COLO668 (cell line): ENCODE data around the gene ANAPC13.

ENCODE experiments used
- DNase-seq: peaks from one replicate; lab custom pipeline; 2025; ENCODE audit not compliant: unreplicated experiment; lab: John Stamatoyannopoulos, UW

Gene ANAPC13

DNA sequence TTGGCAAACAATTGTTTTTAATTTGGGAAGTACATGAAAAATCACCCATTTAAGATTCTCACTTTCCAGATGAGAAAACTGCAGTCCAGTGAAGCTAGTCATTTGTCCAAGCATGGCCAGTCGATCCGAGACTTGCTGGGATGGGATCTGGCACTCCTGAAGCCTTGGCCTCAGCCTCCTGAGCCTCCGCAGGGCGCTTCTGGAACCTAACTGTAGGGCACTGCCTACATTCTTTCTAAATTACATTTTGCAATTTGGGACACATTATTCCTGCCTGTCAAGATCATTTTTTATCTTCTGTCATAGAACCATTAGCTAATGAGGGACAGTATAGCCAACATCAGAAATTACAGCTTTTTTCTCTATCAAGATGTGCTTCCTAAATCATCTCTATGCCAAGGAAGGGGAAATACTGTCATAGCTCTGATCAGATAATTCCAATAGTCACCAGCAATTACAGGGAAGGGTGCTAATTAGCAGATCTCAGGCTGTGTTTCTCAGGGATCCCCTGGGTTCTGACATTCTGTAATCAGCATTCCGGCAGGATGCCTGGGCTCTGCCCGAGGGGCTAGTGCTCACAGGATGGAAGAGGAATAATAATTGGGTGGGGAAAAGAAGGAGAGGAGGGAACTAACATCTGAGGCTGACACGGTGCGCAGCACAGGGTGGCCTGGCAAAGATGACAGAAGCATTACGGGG, 28.3 kb downstream of the ANAPC13 start:
- no peak for DNase-seq

DNA sequence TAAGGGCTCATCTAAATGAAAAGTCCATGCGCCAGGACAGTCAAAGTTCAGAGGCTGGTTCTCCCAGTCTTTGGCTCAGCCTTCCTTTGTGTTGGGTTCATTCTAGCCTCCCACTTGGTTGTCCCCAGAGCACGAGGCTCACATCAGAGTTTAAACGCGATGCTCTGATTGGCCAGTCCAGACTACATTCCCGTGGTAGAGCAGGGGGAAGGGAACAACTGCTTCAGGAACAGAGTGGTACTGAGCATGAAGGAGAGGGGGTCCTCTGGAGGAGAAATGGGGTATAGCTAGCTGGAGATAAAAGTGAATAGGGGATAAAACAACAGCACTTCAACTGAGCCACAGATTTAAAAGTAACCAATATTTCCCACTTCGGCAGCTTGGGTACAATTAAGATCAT, 32.2 kb downstream of the ANAPC13 start:
- no peak for DNase-seq

DNA sequence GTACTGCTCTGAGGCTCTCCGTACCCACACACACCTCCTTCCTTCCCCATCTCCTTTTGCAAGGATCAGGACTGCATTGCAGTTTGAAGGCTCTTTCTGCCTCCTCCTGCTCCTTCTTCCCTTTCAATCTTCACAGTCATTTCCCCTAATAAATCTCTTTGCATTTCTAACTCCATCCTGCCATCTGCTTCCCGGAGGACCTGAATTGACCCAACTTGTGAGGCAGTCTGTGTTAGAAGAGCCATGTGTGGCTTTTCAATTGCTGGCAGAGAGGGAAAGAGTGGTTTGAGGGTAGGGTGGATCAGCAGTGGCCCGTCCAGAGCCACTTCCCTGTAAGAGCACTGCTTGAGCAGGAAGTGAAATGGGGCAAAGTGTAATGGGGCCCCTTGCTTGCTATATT, 35.8 kb downstream of the ANAPC13 start:
- no peak for DNase-seq

DNA sequence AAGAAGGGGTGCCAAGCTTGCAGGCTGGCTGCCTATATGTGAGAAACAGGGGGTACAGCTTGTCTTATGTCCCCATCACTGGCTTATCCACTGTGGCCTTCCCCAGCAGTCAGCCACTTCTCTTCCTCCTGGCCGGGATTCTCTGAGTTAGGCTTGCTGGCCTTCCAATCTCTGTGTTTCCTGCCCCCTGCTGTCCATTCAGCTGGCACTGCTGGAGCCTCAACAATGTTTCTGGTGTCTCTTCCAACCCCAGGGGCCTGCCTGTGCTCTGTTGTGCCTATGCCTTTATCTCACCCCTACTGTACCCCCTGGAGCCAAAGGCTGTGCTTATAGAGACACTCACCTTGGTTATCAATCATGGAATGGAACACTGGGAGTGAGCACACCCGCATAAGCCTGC, 36.5 kb downstream of the ANAPC13 start:
- peak; percentile 21 for DNase-seq

DNA sequence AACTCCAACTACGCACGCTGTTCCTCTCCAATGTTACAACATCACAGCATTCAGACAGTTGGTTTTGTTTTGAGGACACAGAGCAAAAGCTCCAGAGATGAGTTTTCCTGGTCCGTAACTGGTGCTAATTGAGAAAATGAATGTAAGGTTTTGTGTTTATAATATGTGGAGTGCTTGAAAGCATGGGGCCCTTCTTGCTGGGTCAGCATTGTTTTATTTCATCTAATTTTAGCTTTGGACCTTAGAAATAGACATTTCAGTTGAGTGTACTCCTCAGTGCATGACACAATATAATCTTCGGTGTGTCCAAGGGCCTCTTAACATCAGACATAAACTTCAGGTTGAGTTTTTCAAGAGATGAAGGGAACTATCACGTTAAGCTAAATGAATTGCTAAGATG, 37.1 kb downstream of the ANAPC13 start:
- no peak for DNase-seq

DNA sequence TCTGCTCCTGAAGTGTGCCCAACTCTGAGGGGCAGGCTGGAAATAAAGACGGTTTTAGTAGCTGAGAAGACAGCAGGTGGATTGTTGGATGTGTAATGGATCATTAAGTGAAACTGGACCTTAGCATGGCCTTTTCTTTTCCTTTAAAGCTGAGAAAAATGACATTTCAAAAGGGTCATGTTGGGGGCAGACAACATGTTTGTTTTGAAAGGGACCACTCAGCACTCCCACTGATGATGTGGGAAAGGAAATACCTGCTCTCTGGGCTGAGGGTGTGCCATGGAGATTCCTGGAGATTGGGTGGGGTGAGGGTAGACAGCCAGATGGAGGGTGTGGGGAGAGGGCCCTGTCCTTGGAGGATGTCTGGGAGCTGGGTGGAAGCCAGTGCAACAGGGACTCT, 38.4 kb downstream of the ANAPC13 start:
- DNase-seq, result no peak

DNA sequence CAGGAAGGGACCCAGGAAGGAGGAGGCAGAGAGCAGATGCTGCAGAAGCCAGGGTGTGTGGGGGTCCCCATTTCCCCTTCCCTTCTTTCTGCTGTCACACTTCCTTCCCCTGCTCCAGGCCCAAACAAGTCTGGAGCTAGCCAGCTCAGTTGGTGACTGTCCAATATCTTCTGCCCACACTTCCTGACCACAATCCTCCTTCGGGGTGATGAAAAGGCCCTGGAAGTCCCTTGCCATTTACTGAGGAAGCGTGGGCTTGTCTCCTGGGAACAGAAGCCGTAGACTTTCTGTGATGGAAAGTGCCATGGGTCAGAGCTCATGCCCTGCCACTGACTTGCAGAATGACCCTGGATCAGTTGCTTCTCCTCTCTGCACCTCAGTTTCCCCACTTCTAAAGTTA, 39.0 kb downstream of the ANAPC13 start:
- DNase-seq, result no peak

DNA sequence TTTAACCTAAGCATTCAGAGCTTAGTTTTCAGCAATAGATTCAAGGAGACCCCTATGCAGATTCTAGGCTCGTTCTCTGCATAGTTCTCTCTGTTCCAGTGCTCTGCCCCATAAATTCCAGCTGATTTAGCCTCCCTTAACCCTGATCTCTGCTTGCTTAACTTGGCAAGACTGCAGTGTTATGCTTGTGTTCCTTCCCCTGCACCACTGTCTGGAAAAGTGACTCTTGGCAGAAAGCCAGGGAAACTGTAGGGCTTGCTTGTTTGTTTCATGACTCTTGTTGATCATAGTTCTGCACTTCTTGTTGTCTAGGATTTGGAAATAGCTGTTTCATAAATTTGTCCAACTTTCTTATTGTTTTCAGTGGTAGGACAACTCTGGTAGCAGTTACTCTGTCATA, 40.1 kb downstream of the ANAPC13 start:
- no peak for DNase-seq

DNA sequence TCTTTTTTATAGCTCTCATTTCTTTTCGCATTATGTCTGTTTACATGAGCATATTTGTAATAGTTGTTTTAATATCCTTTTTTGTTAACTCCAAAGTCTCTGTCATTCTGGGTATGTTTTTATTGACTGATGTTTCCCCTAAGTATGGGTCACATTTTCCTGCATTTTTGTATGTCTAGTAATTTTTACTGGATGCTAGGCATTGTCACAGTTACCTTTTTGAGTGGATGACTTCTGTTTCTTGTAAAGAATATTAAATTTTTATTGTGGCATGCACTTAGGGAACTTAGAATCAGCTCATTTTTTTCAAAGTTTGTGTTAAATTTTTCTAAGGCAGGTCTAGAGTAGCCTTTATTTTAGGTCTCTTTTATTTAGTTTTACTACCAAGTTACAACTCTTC, 40.7 kb downstream of the ANAPC13 start:
- no peak for DNase-seq

DNA sequence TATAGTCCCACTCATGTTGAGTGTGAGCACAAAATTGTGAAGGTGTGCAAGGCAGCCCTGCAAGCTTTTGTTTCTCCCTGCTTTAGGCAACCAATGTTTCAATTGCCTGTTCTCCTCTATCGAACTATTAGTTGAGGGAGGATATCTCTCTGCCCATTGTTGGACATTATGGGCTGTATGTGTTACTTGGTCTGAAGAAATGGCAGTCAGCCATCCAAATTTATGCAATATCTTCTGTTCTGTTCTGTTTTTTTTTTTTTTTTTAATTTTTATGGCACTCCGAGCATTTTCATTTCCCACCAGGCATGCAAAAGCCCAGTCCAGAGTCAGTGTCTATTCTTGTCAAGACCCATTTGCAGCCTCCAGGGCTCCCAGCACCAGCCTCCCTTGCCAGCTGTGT, 44.0 kb downstream of the ANAPC13 start:
- no peak for DNase-seq

DNA sequence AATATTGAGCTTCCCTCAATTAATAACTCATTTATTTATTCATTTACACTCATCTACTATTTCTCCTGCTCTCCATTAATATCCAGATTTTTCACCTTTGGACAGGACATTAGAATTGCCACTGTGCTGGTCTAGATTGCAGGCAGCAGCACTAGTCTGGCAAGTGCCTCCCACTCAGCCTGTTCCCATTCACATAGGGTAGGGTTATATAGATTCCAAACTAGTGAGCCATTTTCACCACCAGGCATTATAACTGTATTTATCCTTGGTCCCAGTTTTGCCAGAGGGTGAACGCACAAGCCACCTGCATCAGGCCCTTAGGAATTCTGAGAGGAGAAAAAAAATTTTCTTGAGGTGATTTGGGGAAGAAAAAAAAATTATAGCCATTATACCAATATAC, 44.5 kb downstream of the ANAPC13 start:
- no peak for DNase-seq

DNA sequence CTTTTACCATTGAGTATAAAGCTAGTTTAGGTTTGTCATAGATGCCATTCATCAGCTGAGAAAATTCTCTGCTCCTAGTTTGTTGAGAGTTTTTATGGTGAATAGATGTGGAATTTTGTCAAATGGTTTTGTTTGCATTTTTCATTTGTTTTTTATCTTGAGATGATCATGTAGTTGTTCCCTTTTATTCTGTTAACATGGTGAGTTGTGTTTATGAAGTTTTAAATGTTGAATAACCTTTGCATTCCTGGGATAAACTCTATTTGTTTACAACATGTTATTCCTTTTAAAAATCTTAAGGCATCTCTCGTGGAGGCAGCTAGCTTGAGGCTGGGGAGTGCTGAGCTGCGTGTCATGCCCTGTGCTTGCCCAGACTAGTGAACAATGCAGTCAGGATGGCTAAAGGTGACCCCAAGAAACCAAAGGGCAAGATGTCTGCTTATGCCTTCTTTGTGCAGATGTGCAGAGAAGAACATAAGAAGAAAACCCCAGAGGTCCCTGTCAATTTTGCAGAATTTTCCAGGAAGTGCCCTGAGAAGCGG, 48.5 kb downstream of the ANAPC13 start:
- no peak for DNase-seq

DNA sequence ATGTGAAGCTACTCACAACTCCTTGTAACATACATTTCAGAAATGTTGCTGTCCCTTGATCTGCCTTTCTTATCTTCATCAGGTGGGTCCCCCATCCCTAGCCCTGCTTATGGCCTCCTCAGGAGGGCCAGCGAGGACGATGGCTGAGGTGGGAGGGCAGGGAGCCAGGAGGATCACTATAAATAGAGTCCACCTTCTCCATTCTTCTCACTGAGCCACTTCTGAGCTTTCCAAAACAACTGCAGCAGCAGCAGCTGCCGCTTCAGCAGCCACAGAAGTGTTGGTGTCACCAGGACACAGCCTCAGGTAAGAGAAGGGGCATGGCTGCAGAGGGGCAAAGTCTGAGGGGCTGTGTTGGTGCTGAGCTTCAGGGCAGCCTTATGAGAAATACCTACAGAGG, 53.5 kb downstream of the ANAPC13 start:
- DNase-seq, result no peak

DNA sequence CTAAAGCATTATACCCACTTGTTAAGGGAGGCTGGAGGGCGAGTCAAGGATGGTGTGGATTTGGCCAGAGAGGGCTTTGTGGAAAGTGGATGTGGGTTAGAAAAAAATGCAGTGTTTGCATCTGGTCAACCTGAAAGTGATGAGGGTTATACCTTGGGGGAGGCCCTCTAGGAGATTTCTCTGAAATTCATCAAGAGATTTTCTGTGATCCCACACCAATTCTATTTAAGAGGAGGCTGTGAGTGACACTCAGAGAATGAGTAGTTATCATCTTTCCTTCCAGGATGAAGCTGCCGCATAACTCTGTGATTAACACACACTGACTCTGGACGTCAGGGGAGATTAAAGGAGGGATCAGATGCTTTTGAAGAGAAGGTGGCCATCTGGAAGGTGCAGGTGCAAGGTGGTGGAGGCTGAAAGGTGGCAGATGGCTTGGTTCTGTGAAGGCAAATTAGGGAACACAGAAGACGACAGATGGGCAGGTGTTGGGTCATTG, 54.8 kb downstream of the ANAPC13 start:
- DNase-seq, result peak; percentile 32

DNA sequence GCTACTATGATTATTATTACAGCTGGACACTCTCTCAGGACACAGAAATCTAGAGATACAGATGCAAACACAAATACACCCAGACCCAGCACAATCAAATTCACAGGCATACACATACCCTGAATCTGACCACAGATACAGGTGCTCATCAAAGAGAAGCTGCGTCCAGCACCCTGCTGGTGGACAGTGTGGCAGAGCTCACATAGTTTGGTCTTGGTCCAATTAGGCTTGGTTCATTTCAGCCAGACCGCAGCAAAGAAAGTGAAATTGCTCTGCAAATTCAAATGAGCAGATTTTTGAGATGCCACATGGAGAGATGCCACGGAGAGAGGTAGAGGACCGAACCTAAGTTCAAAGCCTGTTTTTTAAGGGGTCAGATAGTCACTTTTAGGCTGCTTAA, 55.6 kb downstream of the ANAPC13 start:
- DNase-seq, result no peak

DNA sequence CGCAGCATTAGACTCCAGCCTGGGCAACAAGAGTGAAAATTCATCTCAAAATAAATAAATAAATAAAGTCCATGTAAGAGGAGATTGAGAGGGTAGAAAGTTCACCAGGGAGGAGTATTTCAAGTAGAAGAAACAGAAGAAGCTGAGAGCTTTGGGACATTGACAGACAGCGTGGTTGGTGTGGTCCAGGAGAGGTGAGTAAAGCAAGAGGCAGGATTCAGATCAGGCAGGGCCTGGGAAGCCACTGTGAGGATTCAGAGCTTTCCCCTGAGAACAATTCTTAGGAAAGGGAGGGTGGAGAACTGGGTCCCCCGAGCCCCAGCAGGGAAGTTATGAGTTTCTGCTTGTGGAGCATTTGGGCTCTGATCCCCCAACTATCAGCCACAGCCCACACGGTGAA, 57.4 kb downstream of the ANAPC13 start:
- DNase-seq, result no peak
